Measurements from ENCODE around the gene TRIM75.
"Not testable (repeated sequence)": the region's sequence is repeated elsewhere in the genome, so short reads cannot be mapped to it uniquely, and the experiment has no call there.

The TRIM75 gene

GRCh38 chr4:165079476-165079875 lies 25.8 kb downstream of the TRIM75 start:
- Histone ChIP-seq H3K36me3 (ENCODE audit: control insufficient read depth, low read depth, low read length) (peaks cover 6% of the 10 kb centered on the region), H3K27ac (ENCODE audit: low read length) (no peak overlapping the region), H3K9me3 (ENCODE audit: control insufficient read depth, low read depth, low read length) (no peaks in the 10 kb centered on the region), H3K4me1 (ENCODE audit: control insufficient read depth, low read depth, low read length) (no peaks in the 10 kb centered on the region), H3K9ac (ENCODE audit: low read length) (no peak overlapping the region), H3K27me3 (ENCODE audit: control insufficient read depth, insufficient read depth, low read length) (no peaks in the 10 kb centered on the region), H3K4me3 (ENCODE audit: low read length) (no peak overlapping the region)

- H3K36me3 ChIP-seq (ENCODE audit: control insufficient read depth, low read depth, low read length) = peaks cover 19% of the 10 kb centered on the region
- H3K4me3 ChIP-seq (ENCODE audit: low read length); H3K9me3 ChIP-seq (ENCODE audit: control insufficient read depth, low read depth, low read length); H3K9ac ChIP-seq (ENCODE audit: low read length); H3K27me3 ChIP-seq (ENCODE audit: control insufficient read depth, insufficient read depth, low read length); H3K27ac ChIP-seq (ENCODE audit: low read length); H3K4me1 ChIP-seq (ENCODE audit: control insufficient read depth, low read depth, low read length): not testable (repeated sequence)
Measured at GRCh38 chr4:165084787-165085186, 31.1 kb downstream of the TRIM75 start.

- Histone ChIP-seq H3K9ac (ENCODE audit: low read length) (no peak overlapping the region), H3K4me3 (ENCODE audit: low read length) (no peak overlapping the region), H3K4me1 (ENCODE audit: control insufficient read depth, low read depth, low read length) (no peaks in the 10 kb centered on the region), H3K36me3 (ENCODE audit: control insufficient read depth, low read depth, low read length) (peaks cover 19% of the 10 kb centered on the region), H3K9me3 (ENCODE audit: control insufficient read depth, low read depth, low read length) (no peaks in the 10 kb centered on the region), H3K27ac (ENCODE audit: low read length) (no peak overlapping the region), H3K27me3 (ENCODE audit: control insufficient read depth, insufficient read depth, low read length) (no peaks in the 10 kb centered on the region)
Measured at GRCh38 chr4:165085946-165086345, 32.3 kb downstream of the TRIM75 start.

- Histone ChIP-seq H3K27me3 (ENCODE audit: control insufficient read depth, insufficient read depth, low read length) (no peaks in the 10 kb centered on the region), H3K27ac (ENCODE audit: low read length) (no peak overlapping the region), H3K9me3 (ENCODE audit: control insufficient read depth, low read depth, low read length) (no peaks in the 10 kb centered on the region), H3K4me3 (ENCODE audit: low read length) (no peak overlapping the region), H3K36me3 (ENCODE audit: control insufficient read depth, low read depth, low read length) (peaks cover 19% of the 10 kb centered on the region), H3K4me1 (ENCODE audit: control insufficient read depth, low read depth, low read length) (no peaks in the 10 kb centered on the region), H3K9ac (ENCODE audit: low read length) (no peak overlapping the region)
Measured at GRCh38 chr4:165088366-165088765, 34.7 kb downstream of the TRIM75 start.

- not testable (repeated sequence) for H3K4me3 ChIP-seq (ENCODE audit: low read length); H3K36me3 ChIP-seq (ENCODE audit: control insufficient read depth, low read depth, low read length)
Measured at GRCh38 chr4:165092187-165092586, 38.5 kb downstream of the TRIM75 start.

GRCh38 chr4:165094873-165095272 lies 41.2 kb downstream of the TRIM75 start:
- H3K4me1 ChIP-seq (ENCODE audit: control insufficient read depth, low read depth, low read length) = no peaks in the 10 kb centered on the region
- no peaks in the 10 kb centered on the region for H3K9me3 ChIP-seq (ENCODE audit: control insufficient read depth, low read depth, low read length)
- H3K9ac ChIP-seq (ENCODE audit: low read length) = no peak overlapping the region
- no peaks in the 10 kb centered on the region for H3K27me3 ChIP-seq (ENCODE audit: control insufficient read depth, insufficient read depth, low read length)
- no peak overlapping the region for H3K27ac ChIP-seq (ENCODE audit: low read length)
- no peaks in the 10 kb centered on the region for H3K36me3 ChIP-seq (ENCODE audit: control insufficient read depth, low read depth, low read length)
- H3K4me3 ChIP-seq (ENCODE audit: low read length) = no peak overlapping the region

More at GRCh38 chr4:165092187-165092586, 38.5 kb downstream of the TRIM75 start:
- not testable (repeated sequence) for H3K4me1 ChIP-seq (ENCODE audit: control insufficient read depth, low read depth, low read length); H3K9ac ChIP-seq (ENCODE audit: low read length); H3K27me3 ChIP-seq (ENCODE audit: control insufficient read depth, insufficient read depth, low read length); H3K27ac ChIP-seq (ENCODE audit: low read length); H3K9me3 ChIP-seq (ENCODE audit: control insufficient read depth, low read depth, low read length)

- Histone ChIP-seq H3K9ac (ENCODE audit: low read length) (no peak overlapping the region), H3K27me3 (ENCODE audit: control insufficient read depth, insufficient read depth, low read length) (no peaks in the 10 kb centered on the region), H3K36me3 (ENCODE audit: control insufficient read depth, low read depth, low read length) (peaks cover under 1% of the 10 kb centered on the region), H3K4me1 (ENCODE audit: control insufficient read depth, low read depth, low read length) (no peaks in the 10 kb centered on the region), H3K27ac (ENCODE audit: low read length) (no peak overlapping the region), H3K4me3 (ENCODE audit: low read length) (no peak overlapping the region), H3K9me3 (ENCODE audit: control insufficient read depth, low read depth, low read length) (no peaks in the 10 kb centered on the region)
Measured at GRCh38 chr4:165095291-165095690, 41.6 kb downstream of the TRIM75 start.

DNA sequence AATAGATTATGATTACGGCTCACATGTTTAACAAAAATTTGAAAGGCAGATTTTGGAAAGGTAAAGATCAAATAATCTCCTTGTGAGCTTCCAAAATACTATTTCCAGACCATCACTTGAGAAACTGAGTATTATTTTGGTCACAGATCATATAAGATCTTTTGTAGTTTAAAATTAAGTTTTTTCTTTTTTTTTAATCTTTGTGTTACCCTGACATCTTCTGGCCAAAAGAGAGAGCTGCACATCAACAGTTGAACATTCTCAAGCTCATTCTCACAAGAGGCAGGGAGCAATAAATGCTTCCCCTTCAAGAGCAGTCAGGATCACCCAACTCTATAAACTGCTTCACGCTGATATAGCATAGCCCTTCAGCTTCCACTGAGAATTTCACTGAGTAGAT lies 43.1 kb downstream of the TRIM75 start:
- H3K27ac ChIP-seq (ENCODE audit: low read length) = no peak overlapping the region
- peaks cover 8% of the 10 kb centered on the region for H3K36me3 ChIP-seq (ENCODE audit: control insufficient read depth, low read depth, low read length)
- no peak overlapping the region for H3K4me3 ChIP-seq (ENCODE audit: low read length)
- no peaks in the 10 kb centered on the region for H3K9me3 ChIP-seq (ENCODE audit: control insufficient read depth, low read depth, low read length)
- no peak overlapping the region for H3K9ac ChIP-seq (ENCODE audit: low read length)
- H3K27me3 ChIP-seq (ENCODE audit: control insufficient read depth, insufficient read depth, low read length) = no peaks in the 10 kb centered on the region
- H3K4me1 ChIP-seq (ENCODE audit: control insufficient read depth, low read depth, low read length) = no peaks in the 10 kb centered on the region

DNA sequence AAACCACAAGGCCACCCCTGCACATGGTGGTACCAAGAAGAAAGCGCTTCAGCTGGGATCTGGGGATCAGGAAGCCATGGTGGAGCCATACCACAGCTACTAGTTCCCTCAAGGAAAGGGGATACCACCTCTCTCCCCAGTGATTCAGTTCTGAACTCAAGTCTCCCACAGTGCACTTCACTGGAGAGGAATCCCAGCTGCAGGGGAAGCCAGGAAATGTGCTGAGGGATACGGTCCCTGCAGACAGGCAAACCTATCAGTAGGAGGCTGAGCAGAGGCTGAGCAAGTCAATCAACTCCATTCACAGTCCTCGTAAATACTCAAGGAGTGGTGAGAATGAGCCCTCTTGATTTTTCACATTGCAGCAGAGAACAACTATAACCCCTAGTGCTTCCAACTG lies 48.0 kb downstream of the TRIM75 start:
- Histone ChIP-seq H3K4me3 (ENCODE audit: low read length) (no peak overlapping the region), H3K9ac (ENCODE audit: low read length) (no peak overlapping the region), H3K27me3 (ENCODE audit: control insufficient read depth, insufficient read depth, low read length) (no peaks in the 10 kb centered on the region), H3K36me3 (ENCODE audit: control insufficient read depth, low read depth, low read length) (peaks cover 12% of the 10 kb centered on the region), H3K9me3 (ENCODE audit: control insufficient read depth, low read depth, low read length) (no peaks in the 10 kb centered on the region), H3K27ac (ENCODE audit: low read length) (no peak overlapping the region), H3K4me1 (ENCODE audit: control insufficient read depth, low read depth, low read length) (no peaks in the 10 kb centered on the region)

GRCh38 chr4:165106518-165106917 lies 52.9 kb downstream of the TRIM75 start:
- Histone ChIP-seq H3K27ac (ENCODE audit: low read length) (no peak overlapping the region), H3K4me1 (ENCODE audit: control insufficient read depth, low read depth, low read length) (peaks cover 1% of the 10 kb centered on the region), H3K9me3 (ENCODE audit: control insufficient read depth, low read depth, low read length) (no peaks in the 10 kb centered on the region), H3K9ac (ENCODE audit: low read length) (no peak overlapping the region), H3K36me3 (ENCODE audit: control insufficient read depth, low read depth, low read length) (peaks cover 6% of the 10 kb centered on the region), H3K27me3 (ENCODE audit: control insufficient read depth, insufficient read depth, low read length) (no peaks in the 10 kb centered on the region), H3K4me3 (ENCODE audit: low read length) (no peak overlapping the region)
